GM19035 (cell line): ENCODE measurements around the gene TRIP4.
"Not testable (repeated sequence)": the region's sequence is repeated elsewhere in the genome, so short reads cannot be mapped to it uniquely, and the experiment has no call there.

Experiments used
- ATAC-seq: cut with Tn5 transposase; IDR thresholded peaks from one replicate; pipeline ENCODE4 v1.9.1; 2021; ENCODE audit not compliant: unreplicated experiment

Gene TRIP4

GRCh38 chr15:64478863-64479262 is 91.2 kb downstream of the TRIP4 start:
- no peak for ATAC-seq

- ATAC-seq, result no peak
These were observed 93.3 kb downstream of the TRIP4 start for GRCh38 chr15:64480891-64481290.

GRCh38 chr15:64483749-64484148 is 96.1 kb downstream of the TRIP4 start:
- no peak for ATAC-seq

GRCh38 chr15:64485796-64486195 is 98.2 kb downstream of the TRIP4 start:
- no peak for ATAC-seq

- ATAC-seq, result no peak
These were observed 103.1 kb downstream of the TRIP4 start for GRCh38 chr15:64490598-64491259.

- ATAC-seq, result no peak
These were observed 106.0 kb downstream of the TRIP4 start for GRCh38 chr15:64493641-64494040.

- ATAC-seq, result not testable (repeated sequence)
These were observed 108.3 kb downstream of the TRIP4 start for GRCh38 chr15:64495968-64496367.

GRCh38 chr15:64500695-64501395 is 113.2 kb downstream of the TRIP4 start:
- no peak for ATAC-seq

- ATAC-seq, result no peak
These were observed 113.7 kb downstream of the TRIP4 start for GRCh38 chr15:64501396-64501715.

GRCh38 chr15:64502151-64502550 is 114.5 kb downstream of the TRIP4 start:
- no peak for ATAC-seq

GRCh38 chr15:64502551-64502950 is 114.9 kb downstream of the TRIP4 start:
- no peak for ATAC-seq

- ATAC-seq, result no peak
These were observed 115.6 kb downstream of the TRIP4 start for GRCh38 chr15:64503197-64503596.

- ATAC-seq, result no peak
These were observed 116.0 kb downstream of the TRIP4 start for GRCh38 chr15:64503640-64504039.
